Cortex of kidney (tissue), 1 donor: ENCODE results near the gene TSHZ1.
"Not testable (repeated sequence)": the region's sequence is repeated elsewhere in the genome, so short reads cannot be mapped to it uniquely, and the experiment has no call there.

ENCODE experiments used
- DNase-seq: peaks from one replicate; lab custom pipeline; 2025; lab: John Stamatoyannopoulos, UW

TSHZ1 gene

DNA sequence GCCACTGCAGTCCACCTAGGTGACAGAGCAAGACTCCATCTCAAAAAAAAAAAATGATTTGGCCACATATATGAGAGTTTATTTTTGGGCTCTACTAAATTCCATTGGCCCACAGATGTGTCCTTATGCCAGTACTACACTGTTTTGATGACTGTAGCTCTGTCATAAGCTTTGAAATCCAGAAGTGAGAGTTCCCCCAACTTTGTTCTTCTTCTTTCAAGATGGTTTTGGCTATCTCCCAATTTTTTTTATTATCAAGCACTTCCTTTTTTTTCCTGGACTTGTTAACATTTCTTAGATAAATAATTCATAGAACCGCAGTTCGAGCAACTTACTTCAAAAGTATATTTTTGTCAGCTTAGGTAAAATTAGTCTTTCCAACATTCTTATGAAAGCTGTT lies 96.9 kb downstream of the TSHZ1 start:
- DNase-seq: no peak

DNA sequence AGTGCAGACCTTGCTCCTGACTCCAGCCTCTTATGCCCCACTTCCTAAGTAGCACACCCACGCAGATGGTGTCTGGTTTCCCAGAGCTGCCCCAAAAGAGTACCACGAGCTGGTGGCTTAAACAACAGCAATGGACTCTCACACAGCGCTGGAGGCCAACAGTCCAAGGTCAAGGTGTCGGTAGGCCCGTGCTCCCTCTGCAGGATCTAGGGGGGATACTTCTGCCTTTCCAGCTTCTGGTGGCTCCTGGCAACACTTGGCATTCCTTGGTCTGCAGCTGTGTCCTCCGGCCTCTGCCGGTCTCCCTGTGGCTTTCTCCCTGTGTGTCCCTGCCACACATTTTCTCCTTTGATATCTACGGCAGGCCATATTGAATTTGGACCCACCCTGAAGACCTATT lies 99.0 kb downstream of the TSHZ1 start:
- DNase-seq: no peak

DNA sequence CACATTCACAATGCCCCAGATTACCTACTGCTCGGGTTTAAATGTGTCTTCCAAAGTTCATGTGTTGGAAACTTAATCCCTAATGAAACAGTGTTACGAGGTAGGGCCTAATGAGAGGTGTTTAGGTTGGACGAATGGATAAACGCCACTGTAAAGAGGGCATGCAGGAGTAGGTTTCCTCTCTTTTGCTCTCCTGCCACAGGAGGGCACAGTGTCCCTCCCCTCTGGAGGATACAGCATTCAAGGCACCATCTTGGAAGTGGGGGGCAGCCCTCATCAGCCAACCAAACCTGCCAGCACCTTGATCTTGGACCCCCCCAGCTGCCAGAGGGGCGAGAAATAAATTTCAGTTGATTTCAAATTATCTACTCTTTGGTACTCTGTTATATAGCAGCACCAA lies 103.5 kb downstream of the TSHZ1 start:
- DNase-seq: no peak

DNA sequence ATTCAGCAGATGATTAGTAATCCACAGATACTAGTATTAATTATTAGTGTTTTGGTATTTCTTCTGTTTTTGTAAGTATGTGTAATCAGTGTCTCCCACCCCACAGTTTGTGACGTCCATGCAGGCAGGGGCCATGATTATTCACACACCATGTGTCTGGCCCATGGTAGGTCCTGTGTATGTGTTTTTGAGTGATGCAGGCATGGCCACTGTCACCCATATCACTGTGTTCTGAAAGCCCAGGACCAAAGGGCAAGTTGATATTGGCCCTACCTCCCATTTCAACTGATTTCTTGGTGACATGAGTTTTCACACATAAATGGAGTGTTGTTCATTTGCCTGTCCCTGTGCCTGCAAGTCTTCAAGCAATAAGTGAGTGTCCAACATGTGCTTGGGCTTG lies 104.0 kb downstream of the TSHZ1 start:
- DNase-seq: no peak

DNA sequence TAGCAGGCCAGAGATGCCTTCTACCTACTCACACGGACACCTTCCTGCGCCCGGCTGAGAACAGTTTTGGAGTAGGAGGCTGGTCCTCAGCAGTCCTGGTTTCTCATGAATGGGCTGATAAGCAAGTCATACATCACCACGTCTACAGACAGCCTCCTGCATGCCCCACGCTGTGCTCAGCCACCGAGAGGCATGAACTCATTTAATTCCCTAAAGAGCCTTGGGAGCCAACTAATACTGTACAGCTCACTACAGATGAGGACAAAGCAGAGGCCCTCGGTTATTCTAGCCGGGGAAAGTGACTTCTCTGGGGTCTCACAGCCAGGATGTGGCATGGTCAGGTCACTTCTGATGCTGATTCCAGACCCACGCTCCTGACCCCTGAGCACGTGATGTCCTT lies 105.6 kb downstream of the TSHZ1 start:
- DNase-seq: no peak

DNA sequence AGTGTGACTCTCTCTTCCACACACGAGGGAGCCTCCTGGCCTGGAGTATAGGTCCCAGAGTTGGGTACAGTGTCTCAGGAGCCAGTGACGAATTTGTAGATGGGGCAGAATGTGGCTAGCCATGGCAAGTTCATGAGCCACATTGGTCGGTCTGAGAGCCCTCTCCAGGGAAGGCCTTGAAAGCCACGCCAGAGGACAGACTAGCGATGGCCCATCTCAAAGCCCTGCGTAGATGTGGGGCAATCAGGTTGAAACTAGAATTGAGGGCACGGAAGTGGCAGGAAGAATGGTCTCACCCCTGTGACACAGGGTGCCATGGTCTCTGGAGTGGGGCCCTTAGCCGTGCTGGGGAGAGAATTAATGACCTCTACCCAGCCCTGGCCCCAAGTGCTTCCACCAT lies 106.2 kb downstream of the TSHZ1 start:
- no peak for DNase-seq

DNA sequence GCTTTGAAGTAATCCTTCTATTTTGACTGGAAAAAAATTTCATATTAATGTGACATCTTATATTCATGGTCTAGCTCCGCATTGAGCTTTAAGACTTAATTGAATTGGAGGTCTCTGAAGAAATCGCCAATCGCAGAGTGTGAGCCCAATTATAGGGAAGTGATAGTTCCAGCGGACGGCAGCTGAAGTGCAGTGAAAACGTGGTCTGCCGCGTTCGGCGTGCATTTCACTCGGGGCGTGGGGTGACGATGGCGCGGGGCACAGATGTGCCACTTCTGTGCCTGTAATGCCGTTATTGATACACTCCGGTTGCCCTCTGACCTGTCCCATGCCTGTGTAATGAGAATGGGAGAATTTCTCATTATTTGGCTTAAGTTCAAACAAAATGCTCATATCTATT lies 106.7 kb downstream of the TSHZ1 start:
- DNase-seq: no peak

DNA sequence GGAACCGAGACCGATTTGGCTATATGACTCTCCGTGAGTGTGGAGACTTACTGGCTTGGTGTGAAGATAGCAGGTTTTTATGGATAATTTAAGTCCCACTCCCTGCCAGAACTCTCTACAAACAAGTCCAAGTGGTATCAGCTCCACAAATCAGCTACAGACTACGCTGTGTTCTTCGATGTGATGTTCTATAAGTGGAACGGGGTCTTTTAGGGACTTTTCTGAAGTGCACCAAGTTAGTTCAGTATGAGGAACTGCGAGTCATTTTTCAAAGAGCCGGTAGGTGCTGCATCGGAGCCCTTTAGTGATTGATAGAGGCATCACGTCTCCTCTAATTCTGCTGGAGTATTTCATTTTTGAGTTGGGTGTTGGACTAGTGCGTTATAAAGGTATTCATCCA lies 107.1 kb downstream of the TSHZ1 start:
- DNase-seq: no peak

DNA sequence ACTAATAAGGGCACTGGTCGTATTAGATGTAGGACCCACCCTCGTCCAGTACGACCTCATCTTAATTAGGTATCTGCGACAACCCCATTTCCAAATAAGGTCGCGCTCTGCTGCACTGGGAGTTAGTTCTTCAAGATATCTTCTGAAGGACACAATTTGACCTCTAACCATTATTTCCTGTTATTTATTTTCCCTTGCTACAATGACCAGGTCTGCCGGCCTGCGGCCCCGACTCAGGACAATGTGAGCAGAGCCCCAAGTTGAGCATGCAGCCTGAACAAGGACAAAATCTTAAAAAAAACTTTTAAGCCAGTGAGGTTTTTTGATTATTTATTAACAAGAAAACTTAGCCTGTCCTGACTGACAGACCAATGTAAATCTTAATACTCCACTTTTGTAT lies 109.3 kb downstream of the TSHZ1 start:
- DNase-seq: no peak

DNA sequence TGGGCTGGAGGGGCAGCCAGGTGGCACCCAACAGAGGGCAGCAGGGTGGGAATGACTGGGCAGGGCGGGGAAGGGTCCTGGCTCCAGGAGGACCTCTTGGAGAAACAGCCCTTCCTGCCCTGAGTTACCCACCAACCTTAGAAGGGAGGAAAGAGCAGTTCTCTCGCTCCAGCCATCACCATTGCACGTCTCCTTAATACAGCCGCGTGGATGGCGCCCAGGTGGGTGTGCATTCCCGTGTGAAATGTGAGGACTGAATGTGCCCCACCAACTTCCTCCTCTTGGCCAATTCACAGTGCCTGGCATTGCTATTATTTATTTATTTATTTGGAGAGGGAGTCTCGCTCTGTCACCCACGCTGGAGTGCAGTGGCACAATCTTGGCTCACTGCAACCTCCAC lies 109.9 kb downstream of the TSHZ1 start:
- DNase-seq: no peak

DNA sequence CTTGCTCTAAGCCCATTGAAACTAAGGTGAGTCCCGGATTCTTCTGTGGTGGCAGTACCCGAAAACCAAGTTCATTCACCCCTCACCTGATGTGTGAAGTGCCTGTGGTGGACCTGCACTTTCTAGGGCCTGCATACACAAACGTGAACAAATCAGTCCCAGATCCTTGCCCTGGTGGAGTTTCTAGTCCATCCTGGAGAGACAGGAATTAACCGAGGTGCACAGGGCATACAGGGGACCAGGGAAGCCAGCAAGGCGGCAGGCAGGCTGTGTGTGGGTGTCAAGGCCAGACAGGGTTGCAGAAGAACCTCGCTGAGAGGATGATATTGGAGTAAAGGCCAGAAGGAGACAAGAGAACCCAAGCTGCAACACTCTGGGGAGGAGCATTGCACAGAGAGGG lies 110.8 kb downstream of the TSHZ1 start:
- no peak for DNase-seq

DNA sequence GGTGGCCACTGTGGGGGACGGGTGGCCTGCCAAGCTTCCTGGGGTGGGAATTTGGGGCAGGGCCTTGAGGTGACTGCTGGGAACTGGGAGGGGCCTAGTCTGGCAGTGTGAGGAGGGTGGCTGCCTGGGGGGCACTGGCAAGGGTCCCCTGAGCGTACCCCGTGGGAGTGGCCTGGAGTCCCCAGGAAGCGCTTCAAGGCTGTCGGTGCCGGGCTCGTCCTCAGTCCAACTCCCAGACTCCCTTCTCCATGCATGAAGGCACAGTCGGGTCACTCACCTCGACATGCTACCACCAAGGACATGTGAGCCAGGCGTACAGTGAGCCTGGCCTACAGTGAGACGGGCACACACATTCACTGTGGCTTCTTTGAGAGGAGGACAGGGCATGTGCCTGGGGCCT lies 111.6 kb downstream of the TSHZ1 start:
- no peak for DNase-seq

DNA sequence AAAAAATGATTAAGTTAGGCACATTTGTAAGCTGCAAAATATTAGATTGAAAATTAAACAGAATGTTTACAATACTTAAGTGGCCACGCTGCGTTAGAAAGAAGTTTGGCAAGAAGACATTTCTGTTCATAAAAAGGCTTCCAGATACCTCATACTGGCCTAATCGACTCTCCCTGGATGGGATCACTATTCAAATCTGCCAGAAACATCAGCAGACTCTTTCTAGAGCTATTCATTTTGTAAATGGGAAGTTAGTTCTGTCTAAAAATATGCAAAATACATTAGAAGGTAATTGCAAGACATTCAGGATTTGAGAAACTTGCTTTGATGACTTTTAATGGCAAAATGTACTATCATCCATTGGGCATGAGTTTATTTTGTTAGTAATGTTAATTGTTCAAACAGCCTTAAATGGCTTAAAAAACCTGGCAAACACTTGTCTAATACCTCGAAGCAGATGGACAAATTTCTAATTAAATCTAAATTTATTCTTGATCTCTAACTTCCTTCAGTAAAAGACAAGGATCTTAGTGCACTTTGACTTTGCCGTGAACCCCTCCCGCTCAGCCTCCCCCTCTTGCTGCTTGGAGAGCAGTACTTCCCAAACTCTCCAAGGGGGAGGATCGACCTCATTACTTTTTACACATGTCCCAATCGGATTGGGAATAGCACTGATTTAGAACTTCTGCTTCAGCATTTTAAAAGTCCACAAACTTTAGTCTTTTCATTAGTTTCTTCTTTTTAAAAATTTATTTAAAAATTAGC lies 113.4 kb downstream of the TSHZ1 start:
- DNase-seq: no peak

DNA sequence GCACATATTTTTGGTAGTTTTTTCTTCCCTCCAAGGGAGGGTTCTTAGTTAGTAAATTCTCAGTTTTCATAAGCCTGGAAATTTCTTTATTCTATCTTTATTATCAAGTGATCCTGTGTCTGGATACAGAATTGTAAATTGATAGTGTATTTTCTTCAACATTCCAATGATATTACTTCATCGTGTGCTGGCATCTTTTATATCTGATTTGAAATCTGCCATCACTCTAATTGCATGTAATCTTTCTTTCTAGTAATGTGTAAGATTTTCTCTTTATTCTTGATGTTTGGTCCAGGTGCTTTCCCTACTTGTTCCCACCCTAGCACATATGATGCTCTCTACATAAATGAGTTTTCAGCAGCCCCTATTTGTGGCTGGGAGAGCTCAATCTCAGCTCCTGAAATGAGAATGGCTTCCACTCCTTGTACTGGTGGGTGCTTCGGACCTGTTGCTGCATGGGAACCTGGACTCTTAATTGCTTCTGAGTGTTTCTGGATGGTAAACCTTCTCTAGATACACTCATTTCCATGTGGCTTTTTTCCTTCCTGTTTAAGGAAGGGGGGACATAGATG lies 114.2 kb downstream of the TSHZ1 start:
- DNase-seq: no peak

DNA sequence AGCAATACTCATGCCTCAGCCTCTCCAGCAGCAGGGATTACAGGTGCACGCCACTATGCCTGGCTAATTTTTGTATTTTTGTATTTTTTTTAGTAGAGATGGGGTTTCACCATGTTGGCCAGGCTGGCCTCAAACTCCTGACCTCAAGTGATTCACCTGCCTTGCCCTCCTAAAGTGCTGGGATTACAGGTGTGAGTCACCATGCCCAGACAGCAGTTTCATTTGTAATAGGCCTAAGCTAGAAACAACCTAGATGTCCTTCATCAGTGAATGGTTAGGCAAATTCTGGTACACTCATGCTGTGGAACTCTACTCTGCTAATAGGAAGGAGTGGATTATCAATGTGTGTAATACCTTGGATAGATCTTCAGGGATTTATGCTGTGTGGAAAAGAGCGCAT lies 119.2 kb downstream of the TSHZ1 start:
- not testable (repeated sequence) for DNase-seq

DNA sequence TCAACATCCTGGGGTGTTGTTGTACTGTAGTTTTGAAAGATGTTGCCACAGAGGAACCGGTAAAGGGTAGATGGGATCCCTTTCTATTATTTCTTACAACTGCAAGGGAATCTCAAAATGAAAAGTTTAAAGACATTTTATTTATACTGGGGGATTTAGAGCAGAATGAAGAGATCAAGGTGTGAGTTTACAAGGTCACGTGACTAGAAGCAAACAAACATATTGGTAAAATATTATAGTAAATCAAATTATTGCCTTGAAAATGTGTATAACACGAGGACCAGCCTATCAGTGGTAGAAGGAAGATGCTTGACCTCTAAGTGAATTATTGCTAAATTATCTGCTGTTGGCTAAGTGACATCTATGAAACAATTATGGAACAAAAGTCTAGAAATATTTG lies 119.7 kb downstream of the TSHZ1 start:
- no peak for DNase-seq

DNA sequence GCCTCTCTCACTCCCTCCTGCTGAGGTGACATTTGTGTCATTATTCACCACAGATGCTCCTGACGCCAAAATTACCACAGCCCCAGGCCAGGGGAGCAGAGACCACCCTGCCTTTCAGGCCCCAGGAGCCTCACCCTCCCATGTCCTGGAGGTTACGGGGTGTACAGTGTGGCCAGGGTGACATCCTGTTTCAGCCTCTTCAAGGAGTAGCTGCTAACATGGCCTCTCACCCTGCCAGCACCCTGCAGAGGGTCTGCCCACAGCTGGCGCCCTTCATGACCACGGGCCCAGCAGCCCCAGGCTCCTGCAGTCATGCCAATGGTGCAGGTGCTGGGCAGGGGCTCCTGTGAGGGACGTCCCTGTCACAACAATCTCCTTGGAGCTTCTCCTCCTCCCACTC lies 124.3 kb downstream of the TSHZ1 start:
- DNase-seq: no peak

DNA sequence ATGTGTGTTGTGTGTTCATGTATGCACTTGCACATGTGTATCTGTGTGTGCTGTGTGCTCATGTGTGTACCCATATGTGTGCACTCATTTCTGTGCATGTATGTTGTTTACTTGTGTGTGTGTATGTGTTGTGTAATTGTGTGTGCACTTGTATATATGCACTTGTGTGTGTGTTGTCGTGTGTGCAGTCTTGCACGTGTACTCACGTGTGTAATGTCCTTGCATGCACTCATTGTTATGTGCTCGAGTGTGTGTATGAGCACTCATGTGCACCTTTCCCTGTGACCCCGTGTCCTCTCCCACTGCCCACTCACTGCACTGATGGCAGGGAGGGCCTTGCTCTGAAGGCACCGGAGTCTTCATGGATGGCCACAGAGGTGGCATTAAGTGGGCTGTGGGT lies 124.9 kb downstream of the TSHZ1 start:
- no peak for DNase-seq

DNA sequence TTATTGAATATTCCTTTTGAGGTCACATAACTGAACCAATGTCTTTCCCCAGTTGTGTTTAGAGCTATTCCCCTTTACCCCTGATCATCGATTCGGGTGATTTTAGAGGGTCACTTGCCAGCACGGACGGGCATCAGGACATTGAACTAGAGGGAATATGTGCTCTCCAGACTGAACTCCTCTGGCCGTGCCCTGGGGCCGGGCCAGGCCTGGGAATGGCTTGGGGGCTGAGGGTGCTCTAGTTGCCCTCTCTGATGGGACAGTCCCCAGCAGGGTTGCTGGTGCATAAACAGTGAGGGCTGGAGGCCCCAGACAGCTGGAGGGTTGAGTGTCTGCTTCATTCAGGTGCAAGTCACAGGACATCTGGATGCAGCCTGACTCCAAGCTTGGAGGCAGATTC lies 126.2 kb downstream of the TSHZ1 start:
- DNase-seq: no peak

DNA sequence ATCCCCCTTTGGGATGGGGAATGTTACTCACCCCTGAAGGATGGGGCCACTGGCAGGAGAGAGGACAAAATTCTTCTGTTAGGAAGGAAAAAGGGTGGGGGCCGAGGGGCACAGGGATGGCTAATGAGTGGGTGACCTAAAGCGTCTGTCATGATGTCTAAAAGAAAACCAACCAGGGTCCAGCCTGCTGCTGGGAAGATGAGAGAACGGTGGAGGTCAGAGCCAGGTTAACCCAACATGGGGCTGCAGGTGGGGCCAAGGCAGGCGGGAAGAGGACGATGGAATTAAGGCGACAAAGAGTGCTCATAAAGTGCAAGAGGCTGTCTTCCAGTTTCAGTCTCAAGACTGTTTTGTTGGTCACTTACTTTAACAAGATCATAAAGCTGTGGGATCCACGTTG lies 126.8 kb downstream of the TSHZ1 start:
- no peak for DNase-seq

DNA sequence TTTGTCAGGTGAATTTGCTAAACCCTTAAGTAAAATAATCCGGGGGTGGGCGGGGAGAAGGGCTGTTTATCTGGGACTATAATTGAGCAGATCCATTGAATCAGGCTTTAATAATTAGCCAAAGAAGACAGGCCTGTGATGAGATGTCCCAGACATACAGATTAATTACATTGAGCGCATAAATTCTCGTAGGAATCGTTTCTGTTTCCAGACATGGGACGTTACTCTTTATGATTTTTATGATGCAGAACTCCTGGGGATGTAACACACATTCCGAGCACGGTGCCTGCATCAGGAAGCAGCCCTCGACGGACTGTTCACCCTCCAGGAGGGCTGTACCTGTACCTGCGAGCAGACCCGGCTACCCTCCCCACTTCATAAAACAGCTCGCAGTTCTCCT lies 128.0 kb downstream of the TSHZ1 start:
- DNase-seq: no peak
